Gastroesophageal sphincter (tissue), 3 donors: ENCODE data around the gene UQCC3.
A peak's percentile ranks its signal among the peaks of the same experiment; 100 is the strongest.

Experiments used
- EP300 ChIP-seq: sonication (generic); formaldehyde crosslinking; IDR thresholded peaks from one replicate; pipeline ENCODE4 v1.6.1; 2017; ENCODE audit warnings: antibody characterized with exemption, mild to moderate bottlenecking
- POLR2A ChIP-seq, 2 donors: fragments of 450-650 bp; IDR thresholded peaks; one replicate each; pipeline ENCODE4 v1.6.1; 2017; ENCODE audit warnings: antibody characterized with exemption in 2 of 2, mild to moderate bottlenecking in 2 of 2, moderate library complexity in 1 of 2
- POLR2AphosphoS5 ChIP-seq: sonication (generic); formaldehyde crosslinking; IDR thresholded peaks from one replicate; pipeline ENCODE4 v1.6.1; 2017; ENCODE audit warnings: antibody characterized with exemption
- TF ChIP-seq, protein P1 (sequence below), 4 experiments: fragments of 200-600 bp in 2 of 4; fragments of 450-650 bp in 2 of 4; sonication (generic) in 1 of 4; IDR thresholded peaks; one replicate each; pipeline ENCODE4 v1.5.1; 2017 to 2019; ENCODE audit warnings: antibody characterized with exemption in 4 of 4, mild to moderate bottlenecking in 2 of 4, moderate library complexity in 2 of 4

DNA sequence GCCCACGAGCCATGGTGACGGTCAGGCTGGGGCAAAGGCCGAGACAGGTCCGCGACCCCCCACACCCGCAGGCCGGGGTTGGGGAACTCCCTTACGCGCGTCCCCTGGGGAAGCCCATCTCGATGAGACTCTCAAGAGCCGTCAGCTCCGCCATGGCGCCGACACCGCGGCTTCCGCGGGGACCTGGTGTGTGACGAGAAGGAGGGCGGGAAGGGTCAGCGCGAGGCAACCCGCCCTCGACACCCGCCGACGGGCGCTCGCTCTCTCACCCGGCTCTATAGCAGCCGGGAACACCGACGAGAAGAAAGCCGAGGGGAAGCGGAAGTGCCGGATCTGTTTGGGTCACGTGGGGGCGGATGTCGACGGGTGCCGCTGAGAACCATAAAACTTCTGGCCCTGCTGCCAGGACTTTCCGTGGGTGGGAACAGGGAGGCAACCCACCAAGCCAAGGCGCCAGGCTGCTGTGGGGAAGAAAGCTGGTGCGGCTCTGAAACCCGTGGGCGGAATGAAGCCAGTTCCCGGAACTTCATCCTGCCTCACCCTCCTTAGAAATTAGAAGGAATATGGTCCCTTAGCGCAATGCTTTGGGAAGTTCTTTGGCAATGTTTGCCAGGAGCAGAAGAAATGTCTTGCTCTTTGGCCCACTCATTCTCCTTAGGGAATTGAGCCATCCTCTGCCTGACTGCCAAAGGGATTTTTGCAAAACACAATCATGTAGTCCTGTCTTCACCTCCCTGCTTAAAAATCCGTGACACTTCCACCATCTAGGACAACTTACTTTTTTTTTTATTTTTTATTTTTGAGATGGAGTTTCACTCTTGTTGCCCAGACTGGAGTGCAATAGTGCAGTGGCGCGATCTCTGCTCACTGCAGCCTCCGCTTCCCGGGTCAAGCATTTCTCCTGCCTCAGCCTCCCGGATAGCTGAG lies 7.6 kb downstream of the UQCC3 start, which contains the start of gene UBXN1:
- TF ChIP-seq POLR2A (IDR thresholded peaks at IDR 0.05) (peak; percentile 63 to 64), POLR2AphosphoS5 (peak; percentile 91), EP300 (no peak)
- TF ChIP-seq, protein P1, sequence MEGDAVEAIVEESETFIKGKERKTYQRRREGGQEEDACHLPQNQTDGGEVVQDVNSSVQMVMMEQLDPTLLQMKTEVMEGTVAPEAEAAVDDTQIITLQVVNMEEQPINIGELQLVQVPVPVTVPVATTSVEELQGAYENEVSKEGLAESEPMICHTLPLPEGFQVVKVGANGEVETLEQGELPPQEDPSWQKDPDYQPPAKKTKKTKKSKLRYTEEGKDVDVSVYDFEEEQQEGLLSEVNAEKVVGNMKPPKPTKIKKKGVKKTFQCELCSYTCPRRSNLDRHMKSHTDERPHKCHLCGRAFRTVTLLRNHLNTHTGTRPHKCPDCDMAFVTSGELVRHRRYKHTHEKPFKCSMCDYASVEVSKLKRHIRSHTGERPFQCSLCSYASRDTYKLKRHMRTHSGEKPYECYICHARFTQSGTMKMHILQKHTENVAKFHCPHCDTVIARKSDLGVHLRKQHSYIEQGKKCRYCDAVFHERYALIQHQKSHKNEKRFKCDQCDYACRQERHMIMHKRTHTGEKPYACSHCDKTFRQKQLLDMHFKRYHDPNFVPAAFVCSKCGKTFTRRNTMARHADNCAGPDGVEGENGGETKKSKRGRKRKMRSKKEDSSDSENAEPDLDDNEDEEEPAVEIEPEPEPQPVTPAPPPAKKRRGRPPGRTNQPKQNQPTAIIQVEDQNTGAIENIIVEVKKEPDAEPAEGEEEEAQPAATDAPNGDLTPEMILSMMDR (IDR thresholded peaks at IDR 0.05), result no peak
